GM23248 (cell line): ENCODE measurements around the gene KAZN.

ENCODE experiments used
- EZH2 ChIP-seq: fragments of 200-600 bp; sonication (generic); IDR thresholded peaks from 2 replicates; pipeline ENCODE4 v1.6.1; 2018; ENCODE audit warnings: antibody characterized with exemption, mild to moderate bottlenecking; ENCODE audit not compliant: insufficient read depth, poor library complexity, severe bottlenecking
- EZH2phosphoT487 ChIP-seq: fragments of 200-600 bp; sonication (generic); IDR thresholded peaks from 2 replicates; pipeline ENCODE4 v1.6.1; 2018; ENCODE audit warnings: antibody characterized with exemption, moderate library complexity, mild to moderate bottlenecking, low read depth; ENCODE audit not compliant: insufficient read depth

GRCh38 chr1:15046487-15047165 lies 448.1 kb downstream of the KAZN start:
- TF ChIP-seq EZH2 (no peak), EZH2phosphoT487 (no peak)
